HPDE6-E6E7 (cell line): ENCODE data around the gene ERMP1.

Source experiments
- DNase-seq: peaks from one replicate; pipeline ENCODE4 v3.0.0; 2011; ENCODE audit warnings: missing footprints; ENCODE audit errors: extremely low spot score

ERMP1 gene

DNA sequence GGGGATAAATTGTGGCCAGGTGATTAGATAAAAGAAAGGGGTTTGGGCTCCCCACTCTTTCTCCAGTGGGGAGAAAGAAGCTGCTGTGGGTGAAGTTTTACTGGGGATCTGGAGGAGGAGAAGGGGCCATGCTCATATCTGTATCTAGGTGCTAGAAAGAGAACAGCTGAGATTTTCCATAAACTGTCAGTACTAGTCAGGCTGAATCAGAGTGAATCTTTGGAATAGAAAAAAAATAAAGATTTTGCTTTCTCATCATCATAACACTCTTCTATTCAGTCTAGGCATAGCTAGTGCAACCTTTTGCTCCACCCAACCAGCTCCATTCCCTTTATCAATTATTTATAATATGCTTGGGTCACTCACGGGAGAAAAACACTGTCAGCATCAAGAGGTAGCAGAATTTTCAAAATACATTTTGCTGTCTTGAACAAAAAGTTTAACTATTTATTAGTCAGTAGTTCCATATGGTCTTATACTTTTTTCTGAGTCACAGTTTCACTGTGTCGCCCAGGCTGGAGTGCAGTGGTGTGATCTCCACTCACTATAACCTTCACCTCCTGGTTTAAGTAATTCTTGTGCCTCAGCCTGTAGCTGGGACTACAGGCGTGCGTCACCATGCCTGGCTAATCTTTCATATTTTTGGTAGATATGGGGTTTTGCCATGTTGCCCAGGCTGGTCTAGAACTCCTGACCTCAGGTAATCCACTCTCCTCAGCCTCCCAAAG lies 21.3 kb upstream of the ERMP1 start:
- no peak for DNase-seq

DNA sequence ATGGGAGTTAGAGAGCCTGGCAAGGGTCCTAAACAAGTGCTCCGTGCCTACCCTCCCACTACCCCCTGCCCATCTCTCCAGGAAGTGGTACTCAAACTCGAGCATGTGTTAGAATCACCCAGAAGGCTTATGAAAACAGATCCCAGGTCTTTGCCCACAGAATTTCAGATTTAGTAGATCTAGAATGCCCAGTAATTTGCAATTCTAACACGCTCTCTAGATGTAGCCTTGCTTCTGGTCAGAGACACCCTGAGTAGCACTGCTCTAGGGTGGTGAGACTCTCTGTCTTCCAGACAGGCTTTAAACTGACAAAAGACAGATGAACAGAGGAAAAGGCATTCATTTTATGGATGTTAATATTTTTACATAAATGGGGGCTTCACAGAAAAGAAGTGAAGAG lies 20.7 kb upstream of the ERMP1 start:
- no peak for DNase-seq

DNA sequence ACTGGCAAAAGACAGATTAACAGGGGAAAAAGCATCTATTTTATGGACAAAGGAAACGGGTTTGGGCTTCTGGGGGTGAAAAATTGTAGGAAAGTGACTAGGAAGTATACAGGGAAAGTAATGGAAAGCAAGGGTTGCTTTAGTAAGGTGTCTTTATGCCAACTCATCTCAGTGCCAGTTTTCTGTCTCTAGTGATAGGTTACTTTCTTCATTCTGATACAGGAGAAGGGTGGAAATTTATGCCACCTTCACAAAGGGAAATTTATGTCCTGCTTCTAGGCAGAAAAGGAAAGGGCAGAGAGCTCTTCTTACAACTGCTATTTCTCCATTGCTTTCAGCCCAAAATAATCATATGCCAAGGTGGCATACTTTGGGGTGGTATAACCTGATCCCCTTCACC lies 20.1 kb upstream of the ERMP1 start:
- DNase-seq = no peak

DNA sequence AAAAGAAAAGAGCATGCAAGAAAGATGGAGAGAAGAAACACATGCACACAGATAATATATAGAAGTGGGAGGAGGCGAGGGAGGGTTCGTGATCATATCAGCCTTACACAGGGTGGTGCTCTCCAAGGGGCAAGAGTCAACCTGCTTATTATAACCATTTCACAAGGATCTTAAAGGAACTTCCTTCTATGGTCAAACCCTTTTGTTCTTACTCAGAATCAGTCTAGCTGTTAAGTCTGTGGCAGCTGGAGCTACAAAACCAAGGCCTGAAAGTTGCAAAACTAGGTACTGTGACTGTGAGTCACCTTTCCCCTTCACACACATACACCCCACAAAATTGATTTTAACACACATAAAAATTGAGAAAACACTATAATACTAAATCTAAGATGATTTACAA lies 18.5 kb upstream of the ERMP1 start:
- peak; percentile 85 for DNase-seq

DNA sequence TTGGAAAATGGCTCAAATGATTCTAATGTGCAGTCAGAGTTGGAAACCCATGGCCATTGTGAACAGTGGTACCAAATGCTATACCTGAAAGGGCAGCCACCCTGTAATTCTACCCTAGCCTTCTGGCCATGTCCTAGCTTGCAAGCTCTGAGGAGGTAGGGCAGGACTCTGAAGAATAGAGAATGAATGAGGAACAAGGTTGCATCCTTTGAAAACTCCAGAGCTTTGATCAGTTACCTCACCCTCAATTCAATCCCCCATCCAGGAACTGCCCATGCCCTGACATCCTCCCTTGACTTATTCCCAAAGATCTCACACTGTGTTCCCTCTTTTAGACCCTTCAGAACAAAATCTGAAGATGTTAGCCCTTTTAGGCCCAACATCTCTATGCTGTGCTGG lies 17.8 kb upstream of the ERMP1 start:
- no peak for DNase-seq

DNA sequence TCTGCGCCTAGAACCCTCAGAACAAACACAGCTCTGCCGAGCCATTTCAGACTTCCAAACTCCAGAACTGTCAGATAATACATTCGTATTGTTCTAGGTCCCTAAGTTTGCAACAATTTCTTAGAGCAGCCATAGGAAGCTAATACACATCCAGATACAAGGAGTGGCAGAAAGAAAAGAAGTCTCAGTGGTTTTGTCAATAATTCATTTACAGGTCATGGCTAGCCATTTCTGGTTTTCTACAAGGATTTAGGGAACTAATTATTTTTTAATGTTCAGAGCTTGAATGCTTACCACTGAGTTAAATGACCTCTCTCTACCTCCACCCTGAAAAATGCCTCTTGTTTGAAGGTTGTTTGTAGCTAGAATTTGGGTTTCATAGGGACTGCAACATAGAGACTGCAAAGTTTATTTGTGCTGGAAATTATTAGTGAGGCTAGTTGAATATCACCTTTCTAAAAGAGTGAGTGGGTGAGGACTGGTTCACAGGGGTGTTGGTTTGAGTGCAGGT lies 15.5 kb upstream of the ERMP1 start:
- DNase-seq = no peak

DNA sequence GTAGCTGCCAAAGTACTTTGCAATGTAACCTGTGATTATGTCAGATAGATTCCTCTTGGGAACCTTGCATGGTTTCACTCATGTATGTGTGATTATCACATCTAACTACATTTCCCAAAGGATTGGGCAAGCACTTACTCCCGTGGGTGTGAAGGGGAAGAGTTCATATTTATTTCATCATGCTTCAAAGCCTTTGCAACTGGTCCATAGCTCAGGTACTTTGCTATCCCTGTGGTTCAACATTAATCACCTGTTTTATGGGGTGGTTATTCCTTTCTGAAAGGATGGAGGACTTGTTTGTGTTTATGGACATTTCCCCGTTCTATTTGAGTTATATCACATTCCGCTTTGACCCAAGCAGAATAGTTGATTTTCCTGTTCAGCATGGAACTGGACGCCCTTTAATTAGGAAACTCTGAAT lies 13.6 kb upstream of the ERMP1 start:
- no peak for DNase-seq

DNA sequence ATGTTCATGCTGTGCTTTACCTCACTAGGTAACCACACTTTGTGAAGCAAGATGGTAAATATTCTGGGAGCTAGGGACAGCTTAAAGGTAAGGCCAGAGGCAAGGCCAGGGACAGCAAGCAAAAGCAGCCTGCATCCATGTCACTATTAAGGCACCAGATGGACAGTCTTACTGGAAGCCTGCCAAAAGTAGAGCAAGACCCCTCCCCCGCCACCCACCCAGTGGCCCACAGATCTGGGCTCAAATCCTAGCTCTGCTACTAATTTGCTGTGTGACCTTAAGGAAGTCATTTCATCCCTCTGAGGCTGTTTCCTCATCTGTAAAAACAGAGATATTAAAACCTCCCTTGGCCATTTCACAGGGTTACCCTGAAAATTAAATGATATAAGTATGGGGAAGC lies 13.2 kb upstream of the ERMP1 start:
- DNase-seq = no peak

DNA sequence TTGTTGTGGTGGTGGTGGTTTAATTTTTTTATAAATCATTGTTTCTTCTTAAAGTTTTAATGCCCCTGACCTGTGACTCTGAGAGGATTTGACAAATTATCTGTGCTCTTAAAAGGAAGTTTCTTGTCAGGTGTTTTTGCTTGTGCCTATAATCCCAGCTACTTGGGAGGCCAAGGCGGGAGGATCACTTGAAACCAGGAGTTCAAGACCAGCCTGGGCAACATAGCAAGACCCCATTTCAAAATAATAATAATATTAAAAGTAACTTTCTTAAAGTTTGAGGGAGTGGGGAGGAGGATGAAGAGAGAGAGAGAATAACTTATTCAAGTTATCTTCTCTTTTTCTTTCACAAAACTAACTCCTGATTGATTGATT lies 12.2 kb upstream of the ERMP1 start:
- no peak for DNase-seq

DNA sequence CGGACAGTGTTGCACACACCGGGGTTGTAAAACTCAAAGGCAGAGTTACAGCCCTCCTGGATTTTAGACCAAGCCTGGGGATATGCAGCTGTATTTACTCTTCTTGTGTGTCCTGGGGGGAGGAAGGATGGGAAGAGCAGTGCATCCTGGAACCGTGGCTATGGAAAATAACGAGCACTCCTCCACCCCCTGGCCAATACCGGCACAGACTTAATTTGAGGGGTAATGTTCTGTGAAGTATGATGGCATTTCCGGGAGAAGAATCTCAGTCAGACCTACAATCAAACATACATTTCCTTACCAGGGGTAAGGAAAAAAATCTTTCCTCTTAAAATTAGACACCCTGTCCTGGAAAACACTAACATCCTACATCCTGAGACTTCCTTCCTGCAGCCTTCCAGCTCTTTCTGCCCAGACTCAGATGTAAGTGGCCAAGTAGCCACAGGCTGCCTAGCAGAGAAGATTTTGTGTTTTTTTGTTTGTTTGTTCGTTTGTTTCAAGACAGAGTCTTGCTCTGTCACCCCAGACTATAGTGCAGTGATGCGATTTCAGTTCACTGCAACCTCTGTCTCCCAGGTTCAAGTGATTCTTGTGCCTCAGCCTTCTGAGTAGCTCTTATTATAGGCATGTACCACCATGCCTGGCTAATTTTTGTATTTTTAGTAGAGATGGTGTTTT lies 11.0 kb upstream of the ERMP1 start:
- no peak for DNase-seq

DNA sequence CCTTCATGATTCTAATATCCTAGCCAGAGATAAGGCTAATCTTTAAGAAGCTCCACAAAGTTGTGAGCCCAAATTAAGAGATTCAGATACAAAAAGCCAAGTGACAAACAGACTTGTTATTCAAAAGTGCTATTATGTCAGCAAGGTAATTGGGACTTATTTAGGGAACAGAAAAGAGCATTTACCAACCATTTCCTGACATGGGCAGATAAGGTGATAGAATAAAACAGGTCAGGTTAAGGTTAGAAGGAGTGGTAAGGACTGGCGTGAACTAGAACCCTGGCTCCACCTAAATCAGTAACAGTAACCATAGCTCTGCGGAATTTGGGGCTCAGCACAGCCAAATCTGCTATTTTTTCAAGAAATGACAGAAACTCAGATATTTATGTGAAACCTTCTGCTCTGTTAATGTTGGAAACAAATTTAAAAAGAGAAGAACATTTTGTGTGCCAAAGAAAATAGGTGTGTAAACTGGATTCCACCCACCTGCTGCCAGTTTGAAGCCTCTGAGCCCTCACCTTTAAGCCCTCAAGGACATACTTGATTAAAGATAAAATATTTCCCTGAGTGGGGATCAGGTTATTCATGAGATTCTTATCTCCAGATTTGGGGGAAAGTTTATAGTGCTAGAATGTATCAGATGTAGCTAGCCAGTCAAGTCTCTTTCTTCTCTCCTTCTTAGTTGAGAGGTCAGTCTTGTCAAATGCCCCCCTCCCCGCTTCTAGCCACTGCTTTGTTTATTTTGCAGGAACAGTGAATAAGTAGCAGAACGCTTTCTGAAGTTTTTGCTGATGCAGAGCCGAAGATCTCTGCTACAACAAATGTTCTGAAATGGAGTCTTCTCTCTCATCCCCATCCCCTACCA lies 10.2 kb upstream of the ERMP1 start:
- DNase-seq = no peak

DNA sequence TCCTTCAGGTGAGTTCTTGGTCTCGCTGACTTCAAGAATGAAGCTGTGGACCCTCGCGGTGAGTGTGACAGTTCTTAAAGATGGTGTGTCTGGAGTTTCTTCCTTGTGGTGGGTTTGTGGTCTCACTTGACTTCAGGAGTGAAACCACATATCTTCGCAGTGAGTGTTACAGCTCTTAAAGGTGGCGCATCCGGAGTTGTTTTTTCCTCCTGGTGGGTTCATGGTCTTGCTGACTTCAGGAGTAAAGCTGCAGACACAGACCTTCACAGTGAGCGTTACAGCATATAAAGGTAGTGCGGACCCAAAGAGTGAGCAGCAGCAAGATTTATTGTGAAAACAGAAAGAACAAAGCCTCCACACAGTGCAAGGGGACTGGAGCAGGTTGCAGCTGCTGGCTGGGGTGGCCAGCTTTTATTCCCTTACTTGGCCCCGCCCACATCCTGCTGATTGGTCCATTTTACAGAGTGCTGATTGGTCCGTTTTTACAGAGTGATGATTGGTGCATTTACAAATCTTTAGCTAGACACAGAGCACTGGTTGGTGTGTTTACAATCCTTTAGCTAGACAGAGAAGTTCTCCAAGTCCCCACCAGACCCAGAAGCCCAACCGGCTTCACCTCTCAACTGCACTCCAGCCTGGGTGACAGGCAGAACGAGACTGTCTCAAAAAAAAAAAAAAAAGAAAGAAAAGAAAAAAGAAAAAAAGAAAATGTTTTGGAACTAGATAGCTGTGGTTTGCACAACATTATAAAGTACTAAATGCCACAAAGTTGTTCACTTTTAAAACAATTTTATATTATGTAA lies 9.1 kb upstream of the ERMP1 start:
- no peak for DNase-seq

DNA sequence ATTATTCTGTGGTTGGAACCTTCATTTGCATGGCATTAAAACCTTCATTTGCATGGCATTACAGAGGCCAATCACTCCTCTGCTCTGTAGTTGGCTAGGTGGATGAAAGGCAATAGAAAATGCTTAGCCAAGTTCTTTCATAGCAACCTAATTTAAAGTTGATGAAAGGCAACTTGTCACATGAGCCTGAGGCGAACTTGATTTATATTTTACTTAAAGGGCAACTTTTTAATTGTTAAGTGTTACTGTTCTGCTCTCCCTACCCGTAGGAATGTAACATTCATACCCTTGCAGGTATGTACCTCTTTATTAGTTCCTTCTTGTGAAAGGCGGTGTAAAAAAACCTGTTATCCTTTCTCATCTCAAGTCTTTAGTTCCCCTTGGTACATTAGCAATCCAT lies 7.9 kb upstream of the ERMP1 start:
- no peak for DNase-seq

DNA sequence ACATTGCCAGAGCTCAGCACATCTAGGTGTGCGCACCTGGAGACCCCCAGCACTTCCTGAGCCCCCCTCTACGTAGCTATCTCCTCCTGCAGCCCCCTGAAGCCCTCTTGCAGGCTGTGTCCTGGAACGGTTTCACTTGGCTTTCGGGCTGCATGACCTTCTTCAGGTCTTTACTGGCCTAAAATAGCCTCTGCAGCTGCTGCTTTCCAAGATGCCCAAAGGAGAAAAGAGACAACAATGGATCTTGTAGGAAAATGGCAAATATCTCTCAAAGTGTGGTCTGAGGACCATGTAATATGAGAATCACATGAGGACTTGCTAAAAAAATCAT lies 6.6 kb upstream of the ERMP1 start:
- no peak for DNase-seq

DNA sequence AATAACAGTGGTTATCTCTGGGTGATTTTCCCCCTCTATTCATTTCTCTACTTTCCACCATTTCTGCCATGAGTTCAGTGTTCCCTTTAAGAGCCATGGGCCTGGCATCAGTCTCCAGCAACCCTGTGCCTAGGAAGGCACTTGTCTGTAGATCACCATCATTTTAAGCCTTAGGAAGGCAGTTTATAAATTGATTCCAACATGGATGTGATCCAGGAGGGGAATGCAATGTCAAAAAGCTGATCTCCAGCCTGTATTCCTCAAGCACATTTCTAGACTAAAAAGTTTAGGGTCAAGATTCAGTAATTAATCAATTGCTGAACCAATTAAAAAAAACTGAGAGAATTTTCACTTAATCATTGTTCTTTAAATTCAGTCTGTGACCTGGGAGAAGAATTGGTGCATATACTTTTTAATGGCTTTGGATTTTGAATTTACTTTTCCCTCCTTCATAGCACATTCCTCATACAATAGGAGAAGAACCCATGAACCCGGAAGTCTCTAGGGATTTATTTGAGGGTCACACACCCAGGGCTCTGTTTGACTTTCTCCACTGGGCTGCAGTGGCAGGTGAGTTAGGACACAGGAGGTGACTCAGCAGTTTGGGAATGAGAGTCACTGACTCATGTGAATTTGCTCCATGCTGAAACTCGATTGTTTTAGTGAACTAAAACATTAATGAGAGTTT lies 6.1 kb upstream of the ERMP1 start:
- DNase-seq = peak; percentile 89

DNA sequence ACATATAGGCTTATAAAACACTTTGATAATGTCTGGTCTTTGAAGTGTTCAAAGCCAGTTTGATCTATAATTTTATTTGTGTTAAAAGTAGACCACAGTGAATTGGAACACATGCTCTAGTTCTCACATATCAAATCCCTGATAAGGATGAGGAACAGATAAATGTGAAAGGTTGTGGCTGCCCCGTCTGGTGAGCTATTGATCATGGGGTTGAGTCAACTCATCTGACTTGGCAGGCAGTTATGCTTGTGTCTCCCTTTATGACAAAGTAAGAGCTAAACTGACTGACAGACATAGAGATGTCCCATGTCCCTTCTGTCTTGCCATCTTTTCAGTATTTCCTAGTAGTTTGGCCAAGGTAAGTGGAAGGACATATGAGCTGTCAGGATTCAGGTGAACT lies 2.9 kb upstream of the ERMP1 start:
- DNase-seq = no peak

DNA sequence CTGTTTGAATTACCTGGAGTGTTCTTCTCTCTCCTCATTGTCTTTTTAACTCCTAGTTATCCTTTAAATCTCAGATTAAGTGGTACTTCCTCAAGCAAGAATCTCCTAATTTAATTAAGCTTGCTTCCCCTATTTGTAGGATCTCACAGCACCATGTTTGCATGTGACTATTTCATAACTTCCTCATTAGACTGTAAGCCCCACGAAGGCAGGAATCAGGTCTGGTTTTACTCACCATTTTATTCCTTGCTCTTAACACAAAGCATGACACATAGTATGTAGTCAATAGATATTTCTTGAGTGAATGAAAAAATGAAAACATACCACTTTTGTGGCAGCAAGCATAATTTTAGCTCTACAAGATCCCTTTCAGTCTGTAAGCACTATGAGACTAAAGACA lies 1.3 kb upstream of the ERMP1 start:
- DNase-seq = no peak

DNA sequence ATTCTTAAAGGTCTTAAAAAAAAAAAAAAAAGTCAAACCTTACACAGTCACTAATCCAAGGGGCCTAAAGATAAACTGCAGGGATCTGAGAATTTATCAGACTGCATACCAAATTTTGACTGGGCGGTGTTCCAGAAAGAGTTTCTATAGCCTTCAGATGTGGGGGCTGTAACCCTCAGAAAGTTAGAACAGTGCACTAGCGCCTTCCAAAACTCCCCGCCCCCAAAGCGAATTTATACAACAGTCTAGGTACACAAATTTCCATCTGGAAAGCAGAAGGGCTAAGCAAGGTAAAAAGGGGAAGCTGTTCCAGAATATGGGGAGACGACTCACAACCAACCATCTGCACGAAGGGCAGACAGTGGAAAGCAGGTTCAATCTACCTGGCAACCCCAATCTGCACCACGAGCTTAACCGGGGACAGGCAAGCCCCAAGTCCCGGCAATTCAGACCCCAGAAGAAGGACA lies 813 bp downstream of the ERMP1 start:
- no peak for DNase-seq

DNA sequence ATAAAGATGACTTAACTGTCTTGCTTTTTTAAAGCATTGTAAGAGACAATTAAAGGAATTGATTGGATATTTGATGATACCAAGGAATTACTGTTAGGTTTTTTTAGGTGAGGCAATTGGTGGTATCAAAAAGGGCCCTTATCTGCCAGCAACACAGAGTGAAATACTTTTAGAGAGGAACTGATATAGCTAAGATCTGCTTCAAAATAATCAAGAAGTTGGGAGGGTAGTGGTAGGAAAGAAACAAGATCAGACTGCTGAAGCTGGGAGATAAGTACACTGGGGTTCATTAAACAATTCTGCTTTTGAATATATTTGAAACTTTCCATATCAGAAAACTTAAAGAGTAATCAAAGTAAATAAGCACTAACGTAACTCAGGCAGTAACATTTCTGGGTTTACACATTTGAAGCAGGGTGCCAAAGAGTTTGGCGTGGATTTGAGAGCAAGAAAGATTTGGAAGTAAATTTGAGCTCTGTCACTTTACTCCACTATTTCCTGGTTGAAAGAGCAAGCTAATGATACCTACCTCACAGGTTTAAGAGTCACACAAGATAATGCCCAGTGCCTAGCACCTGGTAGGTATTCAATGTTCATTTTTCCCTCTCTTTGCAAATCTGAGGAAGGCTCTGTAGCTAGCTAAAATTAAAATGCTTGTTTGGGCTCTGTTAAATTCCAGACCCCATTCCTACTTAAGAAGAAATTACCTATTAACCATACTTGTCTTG lies 6.9 kb downstream of the ERMP1 start:
- DNase-seq = no peak

DNA sequence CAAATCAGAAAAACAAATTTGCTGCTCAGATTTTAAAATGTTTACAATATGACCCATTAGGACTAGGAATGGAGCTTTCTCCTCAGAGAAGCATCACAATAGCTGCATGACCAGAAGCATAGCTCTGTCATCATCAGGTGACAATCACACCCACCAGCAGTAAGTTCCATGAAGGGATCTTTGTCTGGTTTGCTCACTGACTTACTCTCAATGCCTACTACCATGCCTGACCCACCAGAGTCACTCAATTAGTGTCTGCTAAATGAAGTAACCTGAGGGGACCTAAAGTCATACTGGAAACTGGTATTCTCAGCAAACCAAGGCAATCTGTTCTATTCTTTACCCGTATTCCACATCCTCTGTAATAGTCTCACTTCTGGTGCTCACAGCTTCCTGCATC lies 7.7 kb downstream of the ERMP1 start:
- DNase-seq = no peak

DNA sequence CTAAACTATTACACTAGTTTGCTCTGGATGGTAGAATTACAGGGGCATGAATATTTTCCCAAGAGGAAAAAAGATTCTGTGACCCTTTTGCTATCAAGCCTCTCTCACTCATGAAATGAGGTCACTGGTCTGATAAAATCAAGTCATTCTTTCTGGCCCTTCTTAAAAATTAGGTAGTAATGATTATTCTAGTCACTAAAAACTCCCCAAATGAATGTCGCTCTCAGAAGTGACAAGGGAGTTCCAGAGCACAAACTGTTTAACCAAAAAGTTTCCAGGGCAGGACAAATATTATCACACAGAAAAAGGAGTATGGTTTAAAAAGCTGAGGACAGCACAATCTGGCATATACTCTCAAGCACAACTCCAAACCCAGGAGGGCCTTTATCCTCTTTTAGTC lies 12.5 kb downstream of the ERMP1 start:
- no peak for DNase-seq
